ENCODE measurements around the gene FHOD3. TPM values are rescaled to one million over a fixed set of nuclear protein-coding genes. Genes with fewer than 3 reads are reported as not detected.

FHOD3 gene
- total and polyA plus RNA-seq, 9 of the 15 experiments (the other 6 are each of a cell fraction or from before 2014, with no cell fraction given): 0.11 TPM; not detected in 8

- Histone ChIP-seq H4K20me1 (replicated peaks; ENCODE audit: control insufficient read depth, insufficient read depth, low read length) (no peaks in the 10 kb centered on the region), H2AFZ (ENCODE audit: low read depth, low read length) (no peak overlapping the region), H3K9me3 (replicated peaks; ENCODE audit: control insufficient read depth, insufficient read depth, low read depth, low read length) (no peaks in the 10 kb centered on the region), H3K79me2 (ENCODE audit: control insufficient read depth, insufficient read depth, low read length) (no peaks in the 10 kb centered on the region), H3K9ac (ENCODE audit: insufficient read depth in 1 of 2, low read depth in 2 of 2, low read length in 2 of 2) (no peak overlapping the region), H3K4me2 (ENCODE audit: insufficient read depth, low read length) (no peak overlapping the region), H3K4me1 (replicated peaks in 1 of 2; ENCODE audit: control insufficient read depth in 2 of 2, insufficient read depth in 2 of 2, low read length in 2 of 2) (no peaks in the 10 kb centered on the region), H3K4me3 (no peak overlapping the region), H3K36me3 (ENCODE audit: control insufficient read depth, insufficient read depth, low read length) (no peaks in the 10 kb centered on the region), H3K27me3 (ENCODE audit: control insufficient read depth in 2 of 2, insufficient read depth in 2 of 2, low read length in 2 of 2) (peaks cover 2 to 15% of the 10 kb centered on the region in 2 experiments; a peak in 3 of 5 replicates), H3K9me1 (ENCODE audit: control insufficient read depth, insufficient read depth, low read length) (no peaks in the 10 kb centered on the region), H3K27ac (ENCODE audit: extremely low read depth, low read depth, low read length) (no peak overlapping the region)
- in situ Hi-C loops (cut with MboI): no loop called here
- no peak for DNase-seq (ENCODE audit: extremely low read depth in 1 of 4, low spot score in 3 of 4)
- no peak for ATAC-seq
- ChIA-PET CTCF (ENCODE audit: low intra/inter-chr PET ratio) (no interaction called here), POLR2A (interaction anchor here (0.6 to 0.9 kb wide), 2 partner anchors 14 to 248 kb away, joined by 3 read pairs; partner anchors contain the start of gene ELP2)
- no TSS peak for BruUV-seq (replicated peaks)
- TF ChIP-seq PCBP1 (IDR thresholded peaks at IDR 0.05; ENCODE audit: low read depth, low read length, poor library complexity, severe bottlenecking): no peak
- TF ChIP-seq CXXC5 (CRISPR knock-in tag; IDR thresholded peaks at IDR 0.05): no peak
- TF ChIP-seq HMG20A (CRISPR knock-in tag; conservative IDR thresholded peaks at IDR 0.05): no peak
- TF ChIP-seq ZNF511 (CRISPR knock-in tag; IDR thresholded peaks at IDR 0.05): no peak
- TF ChIP-seq ZNF253 (CRISPR knock-in tag; conservative IDR thresholded peaks at IDR 0.05): no peak
- TF ChIP-seq NCOA2 (IDR thresholded peaks at IDR 0.05; ENCODE audit: partially characterized antibody in 2 of 2): no peak
- TF ChIP-seq MTA1 (IDR thresholded peaks at IDR 0.05; ENCODE audit: borderline replicate concordance): no peak
- TF ChIP-seq KDM5B (IDR thresholded peaks at IDR 0.05; ENCODE audit: insufficient replicate concordance, low read depth, low read length): no peak
- TF ChIP-seq FOSL1 (tag; conservative IDR thresholded peaks at IDR 0.05): no peak
- no peak for TF ChIP-seq CSDE1 (IDR thresholded peaks at IDR 0.05)
- TF ChIP-seq GMEB1 (CRISPR knock-in tag; IDR thresholded peaks at IDR 0.05): no peak
- intact Hi-C loops (cut with micrococcal nuclease): no loop called here
- no peak for FAIRE-seq
- WGBS (ENCODE audit: insufficient coverage, low coverage, missing lambda C conversion rate): 3% methylated on average over 3 of the region's 3 CpGs
These were observed 80.1 kb downstream of the FHOD3 start for GRCh38 chr18:36377626-36378025.

Measured in K562 (cell line).